Right lung (tissue), 5 donors: ENCODE results near the gene SLFN11. TPM values are rescaled to one million over a fixed set of nuclear protein-coding genes. Genes with fewer than 3 reads are reported as not detected.

Experiments
- polyA plus RNA-seq, 5 donors: library from polyadenylated mRNA; unstranded; fragments of 120-200 nt; gene quantifications; one replicate each; pipeline versions ENCODE4 v1.2.1 to v1.2.3, GENCODE V29; 2013; ENCODE audit warnings: inconsistent platforms in 1 of 5, low replicate concordance in 1 of 5; ENCODE audit not compliant: insufficient read length in 5 of 5, insufficient read depth in 1 of 5

Gene SLFN11
- polyA plus RNA-seq, 5 donors: 18.7 to 24.2 (median 21.2) TPM

Other genes with a start within 250 kb of the SLFN11 start
- gene NLE1, start 231.3 kb downstream of the SLFN11 start, polyA plus RNA-seq: 10 to 100 TPM; 15.7 to 24.5 (median 19.4) TPM
- gene UNC45B, start 225.8 kb downstream of the SLFN11 start, polyA plus RNA-seq: 1 to 10 TPM in 1 of 5 donors, under 1 TPM in 4; 0.31 to 5.8 (median 0.36) TPM
- gene SLC35G3, start 179.2 kb downstream of the SLFN11 start, polyA plus RNA-seq: under 1 TPM in 1 of 5 donors, not detected in 4; 0.05 TPM
- 10 to 100 TPM; 14.2 to 25.7 (median 24.0) TPM for gene SLFN5, start 130.5 kb downstream of the SLFN11 start, polyA plus RNA-seq
- 10 to 100 TPM; 17.1 to 32.0 (median 30.3) TPM for gene SLFN12, start 58.9 kb upstream of the SLFN11 start, polyA plus RNA-seq
- 10 to 100 TPM; 16.5 to 32.6 (median 28.2) TPM for gene SLFN13, start 75.1 kb upstream of the SLFN11 start, polyA plus RNA-seq
- 10 to 100 TPM in 4 of 5 donors, 1 to 10 TPM in 1; 8.2 to 28.0 (median 16.9) TPM for gene SLFN12L, start 164.1 kb upstream of the SLFN11 start, polyA plus RNA-seq
- under 1 TPM; 0.54 to 0.95 (median 0.71) TPM for gene SLFN14, start 187.2 kb upstream of the SLFN11 start, polyA plus RNA-seq
- 10 to 100 TPM in 1 of 5 donors, 1 to 10 TPM in 4; 8.8 to 10.6 (median 9.8) TPM for gene PEX12, start 204.9 kb upstream of the SLFN11 start, polyA plus RNA-seq
- 100 to 1,000 TPM; 122 to 158 (median 147) TPM for gene AP2B1, start 213.7 kb upstream of the SLFN11 start, polyA plus RNA-seq